Amniotic epithelial cell (primary cell): ENCODE measurements around the gene AIMP1.
A peak's percentile ranks its signal among the peaks of the same experiment; 100 is the strongest.
"Not testable (repeated sequence)": the region's sequence is repeated elsewhere in the genome, so short reads cannot be mapped to it uniquely, and the experiment has no call there.

ENCODE experiments used
- DNase-seq: peaks from one replicate; pipeline ENCODE4 v3.0.0-alpha.2; 2010; ENCODE audit warnings: low read depth

AIMP1 gene

GRCh38 chr4:106312997-106313522 lies 3.3 kb upstream of the AIMP1 start:
- DNase-seq: no peak

GRCh38 chr4:106314960-106315359 lies 1.4 kb upstream of the AIMP1 start:
- DNase-seq: no peak

GRCh38 chr4:106315476-106315967 lies 828 bp upstream of the AIMP1 start:
- peak; percentile 29 for DNase-seq

- peak; percentile 7 for DNase-seq
Measured at GRCh38 chr4:106316773-106317409, 541 bp downstream of the AIMP1 start.

- no peak for DNase-seq
Measured at GRCh38 chr4:106317815-106318214, 1.5 kb downstream of the AIMP1 start.

- DNase-seq: no peak
Measured at GRCh38 chr4:106318511-106318910, 2.2 kb downstream of the AIMP1 start.

GRCh38 chr4:106320235-106320634 lies 3.9 kb downstream of the AIMP1 start:
- DNase-seq: no peak

- DNase-seq: not testable (repeated sequence)
Measured at GRCh38 chr4:106321168-106321567, 4.8 kb downstream of the AIMP1 start.

GRCh38 chr4:106321814-106322213 lies 5.5 kb downstream of the AIMP1 start:
- DNase-seq: not testable (repeated sequence)

- no peak for DNase-seq
Measured at GRCh38 chr4:106323119-106323518, 6.8 kb downstream of the AIMP1 start.

GRCh38 chr4:106325800-106326199 lies 9.4 kb downstream of the AIMP1 start:
- peak; percentile 14 for DNase-seq

GRCh38 chr4:106329041-106329618 lies 12.8 kb downstream of the AIMP1 start:
- peak; percentile 53 for DNase-seq

GRCh38 chr4:106333186-106333585 lies 16.8 kb downstream of the AIMP1 start:
- no peak for DNase-seq

- DNase-seq: no peak
Measured at GRCh38 chr4:106334741-106335470, 18.6 kb downstream of the AIMP1 start.

GRCh38 chr4:106336618-106337017 lies 20.3 kb downstream of the AIMP1 start:
- no peak for DNase-seq

GRCh38 chr4:106337916-106338315 lies 21.6 kb downstream of the AIMP1 start:
- no peak for DNase-seq

GRCh38 chr4:106338671-106339070 lies 22.3 kb downstream of the AIMP1 start:
- DNase-seq: no peak

GRCh38 chr4:106339431-106339830 lies 23.1 kb downstream of the AIMP1 start:
- no peak for DNase-seq

GRCh38 chr4:106340774-106341173 lies 24.4 kb downstream of the AIMP1 start:
- DNase-seq: no peak

GRCh38 chr4:106343865-106344646 lies 27.7 kb downstream of the AIMP1 start:
- DNase-seq: no peak

- DNase-seq: peak; percentile 63
Measured at GRCh38 chr4:106344647-106344970, 28.3 kb downstream of the AIMP1 start.

GRCh38 chr4:106347167-106347566 lies 30.8 kb downstream of the AIMP1 start:
- no peak for DNase-seq
